GM12801 (cell line): Measurements from ENCODE around the gene FHIT.

Experiments
- CTCF ChIP-seq: IDR thresholded peaks from one replicate; pipeline ENCODE4 v1.5.1; 2011; ENCODE audit warnings: control low read depth; ENCODE audit not compliant: insufficient read length; ENCODE audit errors: extremely low read depth

The FHIT gene

GRCh38 chr3:60427109-60427508, 824.1 kb downstream of the FHIT start:
- TF ChIP-seq CTCF, result no peak

- no peak for TF ChIP-seq CTCF
These were observed 826.3 kb downstream of the FHIT start for GRCh38 chr3:60424942-60425341.

GRCh38 chr3:60424034-60424433, 827.2 kb downstream of the FHIT start:
- no peak for TF ChIP-seq CTCF

GRCh38 chr3:60423556-60423955, 827.7 kb downstream of the FHIT start:
- no peak for TF ChIP-seq CTCF

- TF ChIP-seq CTCF, result no peak
These were observed 829.4 kb downstream of the FHIT start for GRCh38 chr3:60421749-60422446.

- no peak for TF ChIP-seq CTCF
These were observed 833.7 kb downstream of the FHIT start for GRCh38 chr3:60417576-60417975.

- TF ChIP-seq CTCF, result no peak
These were observed 837.2 kb downstream of the FHIT start for GRCh38 chr3:60414011-60414410.
